Osteocyte (in vitro differentiated cells): ENCODE data around the gene MYOG. TPM values are rescaled to one million over a fixed set of nuclear protein-coding genes. Genes with fewer than 3 reads are reported as not detected.

Source experiments
- DNase-seq: peaks from one replicate; pipeline ENCODE4 v3.0.0; 2021; ENCODE audit warnings: mixed read lengths; ENCODE audit not compliant: unreplicated experiment; ENCODE audit errors: extremely low spot score
- H3K27ac Mint-ChIP-seq: one replicate; pipeline ENCODE4 v1.8.0; 2021; ENCODE audit warnings: mild to moderate bottlenecking, mixed read lengths; ENCODE audit not compliant: unreplicated experiment
- H3K27me3 Mint-ChIP-seq: one replicate; pipeline ENCODE4 v1.8.0; 2021; ENCODE audit warnings: mixed read lengths; ENCODE audit not compliant: unreplicated experiment
- H3K36me3 Mint-ChIP-seq: one replicate; pipeline ENCODE4 v1.8.0; 2021; ENCODE audit warnings: mixed read lengths; ENCODE audit not compliant: unreplicated experiment
- H3K4me1 Mint-ChIP-seq: one replicate; pipeline ENCODE4 v1.8.0; 2021; ENCODE audit warnings: mixed read lengths; ENCODE audit not compliant: unreplicated experiment
- H3K4me3 Mint-ChIP-seq: one replicate; pipeline ENCODE4 v1.8.0; 2021; ENCODE audit warnings: mild to moderate bottlenecking, moderate library complexity, mixed read lengths; ENCODE audit not compliant: unreplicated experiment
- H3K9me3 Mint-ChIP-seq: one replicate; pipeline ENCODE4 v1.8.0; 2021; ENCODE audit warnings: mixed read lengths; ENCODE audit not compliant: unreplicated experiment
- total RNA-seq: library from RNA; stranded (reverse); gene quantifications from 2 replicates; pipeline ENCODE4 v1.2.1, GENCODE V29; 2021
- TF ChIP-seq, protein P1 (sequence below): fragments of 200-600 bp; sonication (generic); IDR thresholded peaks from 2 replicates; pipeline ENCODE4 v1.5.0; 2021; ENCODE audit warnings: antibody characterized with exemption, mild to moderate bottlenecking, moderate library complexity

Gene MYOG
- total RNA-seq, 1 donor from 2014 or later = not detected

DNA sequence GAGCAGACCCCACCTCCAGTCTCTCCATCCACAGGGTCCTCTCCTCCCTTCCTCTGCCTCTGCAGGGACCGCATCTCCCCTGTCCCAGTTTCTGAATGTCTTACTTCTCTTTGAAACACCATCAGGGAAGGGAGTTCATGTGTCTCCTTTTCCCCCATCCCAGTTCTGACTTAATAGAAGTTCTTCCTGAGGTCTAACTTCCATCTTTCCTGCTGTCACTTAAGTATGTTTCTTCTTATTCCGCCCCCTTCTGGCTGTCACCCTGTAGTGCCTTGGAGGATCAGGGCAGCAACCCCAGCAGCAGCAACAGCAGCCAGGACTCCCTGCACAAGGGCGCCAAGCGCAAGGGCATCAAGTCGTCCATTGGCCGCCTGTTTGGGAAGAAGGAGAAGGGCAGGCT, 29.3 kb downstream of the MYOG start:
- peaks cover 17% of the 10 kb centered on the region for H3K27me3 Mint-ChIP-seq
- DNase-seq = no peak
- H3K9me3 Mint-ChIP-seq = no peaks in the 10 kb centered on the region
- TF ChIP-seq, protein P1, sequence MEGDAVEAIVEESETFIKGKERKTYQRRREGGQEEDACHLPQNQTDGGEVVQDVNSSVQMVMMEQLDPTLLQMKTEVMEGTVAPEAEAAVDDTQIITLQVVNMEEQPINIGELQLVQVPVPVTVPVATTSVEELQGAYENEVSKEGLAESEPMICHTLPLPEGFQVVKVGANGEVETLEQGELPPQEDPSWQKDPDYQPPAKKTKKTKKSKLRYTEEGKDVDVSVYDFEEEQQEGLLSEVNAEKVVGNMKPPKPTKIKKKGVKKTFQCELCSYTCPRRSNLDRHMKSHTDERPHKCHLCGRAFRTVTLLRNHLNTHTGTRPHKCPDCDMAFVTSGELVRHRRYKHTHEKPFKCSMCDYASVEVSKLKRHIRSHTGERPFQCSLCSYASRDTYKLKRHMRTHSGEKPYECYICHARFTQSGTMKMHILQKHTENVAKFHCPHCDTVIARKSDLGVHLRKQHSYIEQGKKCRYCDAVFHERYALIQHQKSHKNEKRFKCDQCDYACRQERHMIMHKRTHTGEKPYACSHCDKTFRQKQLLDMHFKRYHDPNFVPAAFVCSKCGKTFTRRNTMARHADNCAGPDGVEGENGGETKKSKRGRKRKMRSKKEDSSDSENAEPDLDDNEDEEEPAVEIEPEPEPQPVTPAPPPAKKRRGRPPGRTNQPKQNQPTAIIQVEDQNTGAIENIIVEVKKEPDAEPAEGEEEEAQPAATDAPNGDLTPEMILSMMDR = no peak
- peaks cover 24% of the 10 kb centered on the region for H3K4me1 Mint-ChIP-seq
- H3K36me3 Mint-ChIP-seq = no peaks in the 10 kb centered on the region
- no peak overlapping the region for H3K4me3 Mint-ChIP-seq
- no peak overlapping the region for H3K27ac Mint-ChIP-seq

DNA sequence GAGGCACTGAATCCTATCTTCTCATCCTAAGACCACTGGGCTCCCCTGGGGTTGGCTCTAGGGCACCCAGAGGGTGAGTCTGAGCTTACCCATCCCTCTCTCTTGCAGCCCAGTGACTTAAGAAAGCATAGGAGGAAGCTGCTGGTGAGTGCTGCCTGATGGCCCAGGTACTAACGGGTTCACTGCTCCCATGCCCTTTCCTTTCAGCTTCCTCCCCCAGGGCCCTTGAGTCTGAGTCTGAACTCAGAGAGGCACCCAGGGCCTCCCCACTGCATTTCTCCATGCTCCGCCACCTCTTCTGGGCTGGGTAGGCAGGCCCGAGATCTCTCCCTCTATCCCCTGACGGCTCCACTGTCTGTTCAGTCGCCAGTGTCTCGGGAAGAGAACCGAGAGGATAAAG, 29.8 kb downstream of the MYOG start:
- peaks cover 22% of the 10 kb centered on the region for H3K27me3 Mint-ChIP-seq
- no peak overlapping the region for H3K27ac Mint-ChIP-seq
- H3K4me3 Mint-ChIP-seq = no peak overlapping the region
- peaks cover 25% of the 10 kb centered on the region for H3K4me1 Mint-ChIP-seq
- no peak for DNase-seq
- H3K9me3 Mint-ChIP-seq = no peaks in the 10 kb centered on the region
- H3K36me3 Mint-ChIP-seq = no peaks in the 10 kb centered on the region
- TF ChIP-seq, protein P1 = no peak

DNA sequence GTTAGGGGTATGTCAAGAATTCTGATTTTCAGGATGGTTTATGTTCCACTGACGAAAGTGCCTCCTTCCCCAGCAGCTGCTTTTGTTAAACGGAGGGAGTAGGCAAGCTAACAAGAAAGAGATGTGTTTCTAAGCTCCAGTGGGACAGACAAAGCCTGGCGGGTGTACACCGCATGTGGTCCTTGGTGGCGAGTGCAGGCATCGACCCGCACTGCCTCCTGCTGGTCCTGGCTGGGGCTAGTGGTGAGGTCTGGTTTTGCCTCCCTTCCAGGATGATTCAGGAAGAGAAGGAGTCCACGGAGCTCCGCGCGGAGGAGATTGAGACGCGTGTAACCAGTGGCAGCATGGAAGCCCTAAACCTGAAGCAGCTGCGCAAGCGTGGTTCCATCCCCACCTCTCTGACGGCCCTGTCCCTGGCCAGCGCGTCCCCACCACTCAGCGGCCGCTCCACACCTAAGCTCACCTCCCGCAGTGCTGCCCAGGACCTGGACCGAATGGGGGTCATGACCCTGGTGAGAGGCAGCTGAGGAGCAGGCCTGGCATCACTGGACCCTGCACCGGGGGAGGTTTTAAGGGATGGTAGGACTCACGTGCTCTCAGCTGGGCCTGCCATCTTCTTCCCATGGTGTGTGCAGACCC, 30.5 kb downstream of the MYOG start:
- Mint-ChIP-seq H3K36me3 (no peaks in the 10 kb centered on the region), H3K4me3 (no peak overlapping the region), H3K27ac (no peak overlapping the region), H3K9me3 (no peaks in the 10 kb centered on the region), H3K27me3 (peaks cover 30% of the 10 kb centered on the region), H3K4me1 (peaks cover 25% of the 10 kb centered on the region)
- TF ChIP-seq, protein P1 = no peak
- DNase-seq = no peak

DNA sequence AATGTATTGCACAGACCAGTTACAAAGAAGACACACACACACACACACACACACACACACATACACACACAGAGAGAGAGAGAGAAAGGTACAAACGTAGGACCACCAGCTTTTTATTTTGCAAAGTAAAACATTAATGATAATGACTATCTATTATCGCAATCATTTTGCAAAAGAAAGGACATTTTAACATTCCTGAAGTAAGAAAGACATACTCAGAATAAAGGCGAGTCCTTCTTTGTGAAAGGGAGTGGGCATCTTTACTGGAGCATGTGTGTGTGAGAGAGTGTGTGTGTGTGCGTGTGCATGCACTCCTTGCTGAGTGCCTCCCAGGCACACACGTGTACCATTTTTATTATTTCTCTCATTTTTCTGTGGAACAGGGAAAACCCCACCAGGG, 31.2 kb downstream of the MYOG start:
- H3K4me1 Mint-ChIP-seq = peaks cover 25% of the 10 kb centered on the region
- H3K27me3 Mint-ChIP-seq = peaks cover 31% of the 10 kb centered on the region
- no peaks in the 10 kb centered on the region for H3K36me3 Mint-ChIP-seq
- no peak overlapping the region for H3K27ac Mint-ChIP-seq
- H3K4me3 Mint-ChIP-seq = no peak overlapping the region
- no peak for DNase-seq
- H3K9me3 Mint-ChIP-seq = no peaks in the 10 kb centered on the region
- TF ChIP-seq, protein P1 = no peak

DNA sequence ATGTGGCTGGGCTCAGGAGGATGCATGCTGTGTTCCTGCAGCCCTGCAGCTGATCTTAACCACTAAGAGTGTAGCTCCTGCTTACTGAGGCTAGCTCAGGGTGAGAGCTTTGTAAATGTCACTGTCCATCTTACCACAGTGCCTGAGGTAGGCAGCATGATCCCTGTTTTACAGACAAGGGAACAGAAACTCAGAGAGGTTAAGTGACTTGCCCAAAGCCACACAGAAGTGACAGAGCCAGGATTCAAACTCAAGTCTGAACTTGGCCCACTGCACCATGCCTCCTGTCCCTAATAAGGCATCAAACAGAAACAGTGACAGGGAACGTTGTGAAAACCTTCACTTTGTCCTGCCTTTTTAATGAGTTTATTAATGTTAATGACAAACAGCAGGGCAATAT, 31.6 kb downstream of the MYOG start:
- Mint-ChIP-seq H3K4me1 (peaks cover 25% of the 10 kb centered on the region), H3K27ac (no peak overlapping the region), H3K36me3 (no peaks in the 10 kb centered on the region), H3K27me3 (peaks cover 31% of the 10 kb centered on the region), H3K4me3 (no peak overlapping the region), H3K9me3 (no peaks in the 10 kb centered on the region)
- DNase-seq = no peak
- TF ChIP-seq, protein P1 = no peak
